RWPE1 (cell line): Measurements from ENCODE around the gene STARD5.

Experiments used
- CTCF ChIA-PET: fragments of 350-600 bp; sonication (Branson Sonifier 250); formaldehyde crosslinking; extraction: SDS; loops from one replicate; lab custom pipeline; 2021; lab: Yijun Ruan, JAX
- POLR2A ChIA-PET: fragments of 400-600 bp; formaldehyde crosslinking; extraction: SDS; loops from one replicate; lab custom pipeline; 2020; ENCODE audit warnings: antibody characterized with exemption; ENCODE audit not compliant: low non-redundant PET; lab: Yijun Ruan, JAX
- DNase-seq: peaks from one replicate; pipeline ENCODE4 v3.0.0; 2012; ENCODE audit warnings: low spot score
- H3K27ac ChIP-seq: fragments of 450-650 bp; 2 replicates; pipeline ENCODE4 v1.5.1; 2017
- TF ChIP-seq, protein P1 (sequence below): fragments of 450-650 bp; conservative IDR thresholded peaks from 2 replicates; pipeline ENCODE4 v1.5.1; 2017; ENCODE audit warnings: low read depth, mild to moderate bottlenecking

The STARD5 gene

DNA sequence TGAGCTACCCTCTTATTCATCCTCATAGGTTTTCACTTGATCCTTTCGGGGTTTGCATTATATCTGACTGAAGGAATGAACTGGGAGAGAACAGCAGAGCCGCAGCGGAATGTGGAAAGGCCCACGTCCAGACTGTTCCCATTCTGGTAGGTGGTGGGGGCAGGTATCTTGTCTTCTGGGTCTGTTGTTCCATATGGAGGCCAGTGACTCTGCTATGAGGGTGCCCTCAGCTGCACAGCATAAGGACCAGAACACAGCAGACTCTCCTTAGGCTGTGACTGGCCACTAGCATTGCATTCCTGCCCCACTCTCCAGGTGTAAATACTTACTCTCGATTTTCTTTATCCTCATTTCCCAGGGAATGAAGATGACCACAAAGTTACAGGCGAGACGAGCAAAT is 38.0 kb upstream of the STARD5 start:
- TF ChIP-seq, protein P1, sequence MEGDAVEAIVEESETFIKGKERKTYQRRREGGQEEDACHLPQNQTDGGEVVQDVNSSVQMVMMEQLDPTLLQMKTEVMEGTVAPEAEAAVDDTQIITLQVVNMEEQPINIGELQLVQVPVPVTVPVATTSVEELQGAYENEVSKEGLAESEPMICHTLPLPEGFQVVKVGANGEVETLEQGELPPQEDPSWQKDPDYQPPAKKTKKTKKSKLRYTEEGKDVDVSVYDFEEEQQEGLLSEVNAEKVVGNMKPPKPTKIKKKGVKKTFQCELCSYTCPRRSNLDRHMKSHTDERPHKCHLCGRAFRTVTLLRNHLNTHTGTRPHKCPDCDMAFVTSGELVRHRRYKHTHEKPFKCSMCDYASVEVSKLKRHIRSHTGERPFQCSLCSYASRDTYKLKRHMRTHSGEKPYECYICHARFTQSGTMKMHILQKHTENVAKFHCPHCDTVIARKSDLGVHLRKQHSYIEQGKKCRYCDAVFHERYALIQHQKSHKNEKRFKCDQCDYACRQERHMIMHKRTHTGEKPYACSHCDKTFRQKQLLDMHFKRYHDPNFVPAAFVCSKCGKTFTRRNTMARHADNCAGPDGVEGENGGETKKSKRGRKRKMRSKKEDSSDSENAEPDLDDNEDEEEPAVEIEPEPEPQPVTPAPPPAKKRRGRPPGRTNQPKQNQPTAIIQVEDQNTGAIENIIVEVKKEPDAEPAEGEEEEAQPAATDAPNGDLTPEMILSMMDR = no peak
- ChIA-PET POLR2A (no interaction called here), CTCF (no interaction called here)
- no peak for DNase-seq
- no peak overlapping the region for H3K27ac ChIP-seq

DNA sequence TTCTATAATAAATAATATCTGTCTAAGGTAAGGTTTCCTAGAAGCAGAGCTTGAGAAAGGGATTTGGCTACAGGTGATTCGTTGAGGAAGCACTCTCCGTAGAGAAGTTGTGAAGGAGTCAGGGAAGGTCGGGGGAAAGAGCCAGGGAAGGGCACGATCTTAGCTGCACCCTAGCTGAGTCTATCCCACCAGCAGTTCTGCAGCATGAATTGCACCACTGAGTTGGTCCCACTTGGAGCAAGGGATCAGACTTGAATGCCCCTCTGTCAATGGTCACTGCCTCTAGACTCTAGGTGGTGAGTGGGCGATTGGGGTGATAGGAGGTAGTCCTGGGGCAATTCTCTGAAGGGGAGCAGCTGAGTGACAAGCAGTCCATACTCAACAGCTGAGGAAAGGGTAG is 36.5 kb upstream of the STARD5 start:
- POLR2A ChIA-PET = no interaction called here
- DNase-seq = no peak
- CTCF ChIA-PET = interaction anchor here (0.9 kb wide), 1 partner anchor 748 kb away, joined by 3 read pairs; no protein-coding TSS in a partner anchor
- TF ChIP-seq, protein P1 = no peak
- H3K27ac ChIP-seq = no peak overlapping the region

DNA sequence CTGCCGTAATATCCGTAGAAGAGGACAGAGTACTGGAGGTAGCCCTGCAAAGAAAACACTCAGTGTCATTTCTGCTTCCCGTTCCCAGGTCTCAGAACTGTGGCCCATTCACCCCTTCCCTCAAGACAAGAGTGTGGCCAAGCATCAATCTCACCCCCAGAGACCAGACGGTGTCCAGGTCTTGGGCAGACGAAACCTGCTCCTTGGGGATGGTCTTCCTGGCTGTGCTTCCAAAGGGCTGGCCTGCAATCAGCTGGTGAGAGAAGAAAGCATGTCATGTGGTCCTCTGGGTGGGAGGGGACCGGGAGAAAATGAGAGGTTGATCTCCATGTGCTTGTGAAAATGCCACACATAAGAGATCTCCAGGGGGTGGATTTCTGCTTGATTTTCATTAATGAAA is 34.3 kb upstream of the STARD5 start:
- ChIA-PET CTCF (interaction anchor here (0.7 kb wide), 2 partner anchors 33 to 162 kb away, joined by 3 read pairs; no protein-coding TSS in a partner anchor), POLR2A (no interaction called here)
- TF ChIP-seq, protein P1 = no peak
- DNase-seq = no peak
- H3K27ac ChIP-seq = no peak overlapping the region

DNA sequence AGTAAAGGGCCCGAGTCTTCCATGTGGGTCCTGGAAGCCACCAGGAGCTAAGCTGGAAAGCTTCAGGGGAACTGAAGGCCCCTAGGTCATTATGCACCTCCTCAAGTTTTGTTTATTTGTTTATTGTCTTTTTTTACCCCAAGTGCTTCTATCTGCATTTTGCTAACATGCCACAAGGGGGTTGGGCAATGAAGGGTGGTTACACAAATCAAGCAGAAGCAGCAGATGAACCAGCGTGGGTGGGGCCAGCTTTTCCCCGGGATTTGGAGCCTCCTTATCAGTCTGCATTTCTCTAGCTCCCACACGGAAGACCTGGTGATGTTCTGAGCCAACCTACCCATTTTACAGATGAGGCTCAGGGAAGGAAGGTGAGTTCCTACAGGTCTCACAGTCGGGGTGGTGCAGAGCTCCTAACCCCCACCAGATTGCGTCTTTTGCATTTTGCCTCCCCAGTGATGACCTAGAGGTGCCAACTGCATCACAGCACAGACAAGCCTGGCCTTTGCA is 33.3 kb upstream of the STARD5 start:
- no peak overlapping the region for H3K27ac ChIP-seq
- CTCF ChIA-PET = interaction anchor here (1.0 to 1.6 kb wide), 3 partner anchors 44 to 91 kb away, joined by 3 to 4 read pairs (median 4); no protein-coding TSS in a partner anchor
- DNase-seq = no peak
- TF ChIP-seq, protein P1 = no peak
- POLR2A ChIA-PET = no interaction called here

DNA sequence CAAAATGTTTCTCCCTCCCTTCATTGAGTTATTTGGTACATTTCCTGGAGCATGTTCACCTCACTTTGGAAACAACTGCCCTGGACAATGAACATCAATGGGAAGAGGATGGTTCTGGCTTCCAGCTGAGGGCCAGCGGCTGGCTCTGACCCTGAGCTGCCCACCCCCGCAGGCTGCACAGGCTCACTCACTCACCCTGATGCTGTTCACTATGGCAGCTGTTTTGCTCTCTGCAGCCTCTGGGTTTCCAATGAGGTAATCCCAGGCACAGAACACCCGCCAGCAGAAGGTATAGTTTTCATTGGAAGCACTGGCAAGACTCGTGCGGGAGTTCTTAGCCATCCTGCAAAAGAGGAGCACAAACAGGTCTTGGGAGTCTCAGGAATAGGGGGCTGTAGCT is 32.3 kb upstream of the STARD5 start:
- CTCF ChIA-PET = interaction anchor here (1.6 kb wide), 1 partner anchor 90 kb away, joined by 4 read pairs; no protein-coding TSS in a partner anchor
- no peak for DNase-seq
- no peak overlapping the region for H3K27ac ChIP-seq
- POLR2A ChIA-PET = no interaction called here
- TF ChIP-seq, protein P1 = no peak

DNA sequence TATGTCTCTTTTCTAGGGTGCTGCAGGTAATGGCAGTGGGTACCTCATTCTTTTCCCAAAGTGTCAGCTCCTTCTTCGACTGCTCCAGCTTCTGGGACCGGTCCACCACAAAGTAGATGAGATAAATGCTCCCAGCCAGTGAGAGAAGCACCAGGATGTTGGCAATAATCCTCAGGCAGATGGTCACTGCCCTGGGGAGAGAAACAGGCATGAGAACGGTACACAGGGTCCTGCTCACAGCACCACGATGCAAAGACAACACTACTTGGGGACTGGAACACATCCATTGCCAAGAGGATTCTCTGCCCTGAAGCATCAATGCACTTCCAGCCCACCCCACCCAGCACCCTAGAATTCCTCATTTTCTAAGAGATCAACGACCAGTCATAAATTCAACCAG is 27.7 kb upstream of the STARD5 start:
- TF ChIP-seq, protein P1 = no peak
- ChIA-PET POLR2A (no interaction called here), CTCF (no interaction called here)

More for the DNA sequence above, 27.7 kb upstream of the STARD5 start:
- H3K27ac ChIP-seq = no peak overlapping the region
- no peak for DNase-seq
